ENCODE results near the gene AGXT. TPM values are rescaled to one million over a fixed set of nuclear protein-coding genes. Genes with fewer than 3 reads are reported as not detected.
A peak's percentile ranks its signal among the peaks of the same experiment; 100 is the strongest.

The AGXT gene
- total RNA-seq, 1 experiment from 2014 or later, result not detected

DNA sequence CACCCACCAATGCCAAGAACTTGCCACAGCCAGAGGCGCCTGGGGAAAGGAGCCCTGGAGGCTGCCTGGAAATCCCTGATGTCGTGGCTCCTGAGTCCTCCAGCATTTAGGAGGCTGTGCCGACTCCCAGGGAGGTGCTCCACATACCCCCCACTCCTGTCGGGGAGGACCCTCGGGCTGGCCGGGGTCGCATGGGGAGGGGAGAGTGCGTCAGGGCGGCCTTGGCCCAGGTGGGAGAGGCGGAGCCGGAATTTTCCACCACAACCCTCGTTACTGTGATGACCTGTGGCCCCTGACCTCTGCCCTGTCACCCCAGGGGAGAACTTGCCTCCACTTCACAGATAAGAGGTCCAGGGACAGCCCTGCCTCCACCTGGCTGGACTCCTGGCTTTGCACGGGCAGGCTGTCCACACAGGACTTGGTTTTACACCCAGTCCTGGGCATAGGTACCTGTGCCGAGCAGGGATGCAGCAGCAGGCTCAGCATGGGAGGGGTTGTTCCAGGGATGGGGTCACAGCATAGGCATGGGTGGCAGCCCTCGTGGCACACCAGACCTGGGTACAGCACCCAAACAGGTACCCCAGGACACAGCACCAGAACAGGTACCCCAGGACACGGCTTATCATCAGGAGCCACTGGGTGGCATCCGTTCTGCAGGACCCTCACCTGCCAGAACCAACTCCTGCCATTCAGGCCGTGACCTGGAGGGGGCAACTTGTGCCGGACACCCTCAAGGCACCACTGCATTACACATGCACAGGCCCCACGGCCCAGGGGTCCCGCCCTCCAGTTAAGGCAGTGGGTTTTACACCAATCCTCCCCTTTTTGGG lies 12.3 kb upstream of the AGXT start:
- no TSS peak for BruUV-seq (replicated peaks)
- Mint-ChIP-seq H3K27me3 (ENCODE audit: unreplicated experiment) (peaks cover 58% of the 10 kb centered on the region), H3K9me3 (ENCODE audit: low read depth, unreplicated experiment) (peaks cover 4% of the 10 kb centered on the region), H3K27ac (ENCODE audit: unreplicated experiment) (no peak overlapping the region), H3K36me3 (ENCODE audit: insufficient read depth, unreplicated experiment) (peaks cover under 1% of the 10 kb centered on the region), H3K4me3 (ENCODE audit: low read depth, unreplicated experiment) (no peak overlapping the region), H3K4me1 (ENCODE audit: low read depth, unreplicated experiment) (no peaks in the 10 kb centered on the region)
- TF ChIP-seq, protein P1, sequence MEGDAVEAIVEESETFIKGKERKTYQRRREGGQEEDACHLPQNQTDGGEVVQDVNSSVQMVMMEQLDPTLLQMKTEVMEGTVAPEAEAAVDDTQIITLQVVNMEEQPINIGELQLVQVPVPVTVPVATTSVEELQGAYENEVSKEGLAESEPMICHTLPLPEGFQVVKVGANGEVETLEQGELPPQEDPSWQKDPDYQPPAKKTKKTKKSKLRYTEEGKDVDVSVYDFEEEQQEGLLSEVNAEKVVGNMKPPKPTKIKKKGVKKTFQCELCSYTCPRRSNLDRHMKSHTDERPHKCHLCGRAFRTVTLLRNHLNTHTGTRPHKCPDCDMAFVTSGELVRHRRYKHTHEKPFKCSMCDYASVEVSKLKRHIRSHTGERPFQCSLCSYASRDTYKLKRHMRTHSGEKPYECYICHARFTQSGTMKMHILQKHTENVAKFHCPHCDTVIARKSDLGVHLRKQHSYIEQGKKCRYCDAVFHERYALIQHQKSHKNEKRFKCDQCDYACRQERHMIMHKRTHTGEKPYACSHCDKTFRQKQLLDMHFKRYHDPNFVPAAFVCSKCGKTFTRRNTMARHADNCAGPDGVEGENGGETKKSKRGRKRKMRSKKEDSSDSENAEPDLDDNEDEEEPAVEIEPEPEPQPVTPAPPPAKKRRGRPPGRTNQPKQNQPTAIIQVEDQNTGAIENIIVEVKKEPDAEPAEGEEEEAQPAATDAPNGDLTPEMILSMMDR (IDR thresholded peaks at IDR 0.05; ENCODE audit: unreplicated experiment), result peak; percentile 46
- DNase-seq, result peak; percentile 66
- intact Hi-C loops (cut with micrococcal nuclease; ENCODE audit: unreplicated experiment), result no loop called here
- CTCF ChIA-PET, result no interaction called here

DNA sequence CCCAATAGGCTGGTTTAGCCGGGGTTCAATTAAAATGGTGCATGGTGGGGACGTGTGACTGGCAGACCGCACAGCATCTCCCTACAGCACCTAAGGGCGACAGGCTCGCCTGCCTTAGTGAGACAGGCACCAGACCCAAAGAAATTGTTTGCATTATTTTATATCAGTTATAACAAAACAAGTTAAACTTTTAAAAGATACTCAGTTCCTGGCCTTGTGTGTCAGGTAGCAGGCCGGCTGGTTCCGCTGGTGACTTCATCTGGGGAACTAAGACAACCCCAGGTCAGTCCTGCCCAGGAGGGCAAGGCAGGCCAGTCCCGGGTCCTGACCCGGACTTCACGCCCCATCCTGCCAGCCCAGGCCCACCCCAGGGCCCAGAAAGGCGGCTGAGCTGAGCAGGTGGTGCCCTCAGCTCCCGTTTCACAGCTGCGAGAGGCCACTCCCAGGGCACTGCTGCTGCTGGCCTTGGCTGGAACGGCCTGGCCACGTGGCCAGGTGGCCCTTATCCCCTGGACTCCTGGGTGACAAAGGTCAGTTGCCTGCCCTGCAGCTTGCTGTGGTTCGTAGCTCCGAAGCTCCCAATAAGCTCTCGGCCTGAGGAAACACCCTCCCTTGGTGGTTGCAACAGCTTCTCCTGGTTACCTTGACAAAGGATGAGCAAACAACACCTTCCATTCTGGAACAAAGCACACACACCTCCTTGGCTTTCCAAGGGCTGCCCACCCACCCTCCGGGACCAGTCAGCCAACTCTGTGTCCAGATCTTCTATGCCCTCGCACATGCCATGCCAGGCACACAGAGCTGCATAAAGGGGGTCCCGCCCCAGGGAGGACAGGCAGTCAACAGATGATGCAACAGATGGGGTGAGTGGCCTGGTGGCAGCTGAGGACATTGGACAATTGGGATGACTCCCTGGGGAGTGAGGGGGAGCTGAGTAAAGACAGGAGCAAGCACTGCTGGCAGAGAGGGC lies 11.3 kb upstream of the AGXT start:
- BruUV-seq (replicated peaks), result no TSS peak
- H3K9me3 Mint-ChIP-seq (ENCODE audit: low read depth, unreplicated experiment), result peaks cover 4% of the 10 kb centered on the region
- H3K36me3 Mint-ChIP-seq (ENCODE audit: insufficient read depth, unreplicated experiment), result no peaks in the 10 kb centered on the region
- TF ChIP-seq, protein P1 (IDR thresholded peaks at IDR 0.05; ENCODE audit: unreplicated experiment), result no peak
- no peak overlapping the region for H3K27ac Mint-ChIP-seq (ENCODE audit: unreplicated experiment)
- H3K4me1 Mint-ChIP-seq (ENCODE audit: low read depth, unreplicated experiment), result no peaks in the 10 kb centered on the region
- no peak for DNase-seq
- intact Hi-C loops (cut with micrococcal nuclease; ENCODE audit: unreplicated experiment), result no loop called here
- CTCF ChIA-PET, result no interaction called here
- H3K27me3 Mint-ChIP-seq (ENCODE audit: unreplicated experiment), result peaks cover 51% of the 10 kb centered on the region
- no peak overlapping the region for H3K4me3 Mint-ChIP-seq (ENCODE audit: low read depth, unreplicated experiment)

DNA sequence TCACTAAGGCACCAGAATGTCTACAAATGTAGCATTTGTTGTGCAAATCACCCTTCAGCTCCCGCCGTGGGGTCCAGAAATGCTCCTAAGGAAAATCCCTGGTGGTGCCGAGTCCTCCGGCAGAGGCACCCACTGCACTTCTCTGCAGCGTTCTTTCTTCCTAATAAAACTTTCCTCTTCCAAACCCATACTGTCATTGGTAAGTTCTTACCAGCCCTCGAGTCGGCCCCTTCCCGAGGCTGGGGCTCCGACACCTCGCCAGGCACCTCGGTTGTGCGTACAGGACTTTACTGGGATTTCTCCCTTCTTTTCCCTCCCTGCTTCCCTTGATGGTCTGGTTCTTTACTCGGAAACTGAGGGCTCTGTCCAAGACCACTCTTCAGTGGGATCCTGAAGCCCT lies 10.3 kb upstream of the AGXT start:
- no TSS peak for BruUV-seq (replicated peaks)
- CTCF ChIA-PET, result no interaction called here
- H3K27ac Mint-ChIP-seq (ENCODE audit: unreplicated experiment), result no peak overlapping the region

DNA sequence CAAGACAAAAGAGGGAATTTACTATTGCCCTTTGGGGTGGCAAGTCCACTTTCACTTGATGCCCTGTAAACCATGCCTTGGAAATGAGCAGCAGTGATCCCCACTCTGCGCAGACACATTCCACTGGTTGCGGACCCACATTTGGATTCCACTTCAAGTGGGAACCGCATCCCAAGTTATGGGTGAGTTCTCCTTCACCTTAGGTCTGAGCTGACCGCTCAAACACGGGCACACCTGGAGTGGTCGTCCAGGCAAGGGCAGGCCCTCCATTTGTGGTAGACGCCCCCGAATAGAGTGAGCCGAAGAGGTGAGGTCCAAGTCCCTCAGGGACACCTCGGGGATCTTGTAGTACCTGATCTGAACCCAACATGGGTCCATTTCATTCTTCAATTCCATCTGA lies 9.8 kb upstream of the AGXT start:
- BruUV-seq (replicated peaks), result no TSS peak
- Mint-ChIP-seq H3K27ac (ENCODE audit: unreplicated experiment) (no peak overlapping the region), H3K9me3 (ENCODE audit: low read depth, unreplicated experiment) (peaks cover 4% of the 10 kb centered on the region), H3K4me3 (ENCODE audit: low read depth, unreplicated experiment) (no peak overlapping the region), H3K27me3 (ENCODE audit: unreplicated experiment) (peaks cover 56% of the 10 kb centered on the region), H3K36me3 (ENCODE audit: insufficient read depth, unreplicated experiment) (no peaks in the 10 kb centered on the region), H3K4me1 (ENCODE audit: low read depth, unreplicated experiment) (no peaks in the 10 kb centered on the region)
- intact Hi-C loops (cut with micrococcal nuclease; ENCODE audit: unreplicated experiment), result no loop called here
- CTCF ChIA-PET, result no interaction called here
- no peak for DNase-seq
- TF ChIP-seq, protein P1 (IDR thresholded peaks at IDR 0.05; ENCODE audit: unreplicated experiment), result no peak

More for the DNA sequence above, 10.3 kb upstream of the AGXT start:
- Mint-ChIP-seq H3K36me3 (ENCODE audit: insufficient read depth, unreplicated experiment) (no peaks in the 10 kb centered on the region), H3K27me3 (ENCODE audit: unreplicated experiment) (peaks cover 51% of the 10 kb centered on the region), H3K4me3 (ENCODE audit: low read depth, unreplicated experiment) (no peak overlapping the region), H3K9me3 (ENCODE audit: low read depth, unreplicated experiment) (peaks cover 4% of the 10 kb centered on the region), H3K4me1 (ENCODE audit: low read depth, unreplicated experiment) (no peaks in the 10 kb centered on the region)
- no peak for DNase-seq
- intact Hi-C loops (cut with micrococcal nuclease; ENCODE audit: unreplicated experiment), result no loop called here
- TF ChIP-seq, protein P1 (IDR thresholded peaks at IDR 0.05; ENCODE audit: unreplicated experiment), result no peak

Measured in Calu3 (cell line).